C4-2B (cell line): ENCODE data around the gene PARD3.

Experiments
- H3K27ac ChIP-seq: fragments of 450-650 bp; 2 replicates; pipeline ENCODE4 v1.5.1; 2017
- CTCF ChIP-seq: fragments of 450-650 bp; conservative IDR thresholded peaks from 2 replicates; pipeline ENCODE4 v1.5.1; 2017; ENCODE audit warnings: mild to moderate bottlenecking
- ZFX ChIP-seq: fragments of 450-650 bp; IDR thresholded peaks from 2 replicates; pipeline ENCODE4 v1.6.1; 2017

PARD3 gene

GRCh38 chr10:34821587-34822585 lies 6.8 kb upstream of the PARD3 start:
- TF ChIP-seq CTCF (no peak), ZFX (no peak)
- H3K27ac ChIP-seq = no peak overlapping the region

DNA sequence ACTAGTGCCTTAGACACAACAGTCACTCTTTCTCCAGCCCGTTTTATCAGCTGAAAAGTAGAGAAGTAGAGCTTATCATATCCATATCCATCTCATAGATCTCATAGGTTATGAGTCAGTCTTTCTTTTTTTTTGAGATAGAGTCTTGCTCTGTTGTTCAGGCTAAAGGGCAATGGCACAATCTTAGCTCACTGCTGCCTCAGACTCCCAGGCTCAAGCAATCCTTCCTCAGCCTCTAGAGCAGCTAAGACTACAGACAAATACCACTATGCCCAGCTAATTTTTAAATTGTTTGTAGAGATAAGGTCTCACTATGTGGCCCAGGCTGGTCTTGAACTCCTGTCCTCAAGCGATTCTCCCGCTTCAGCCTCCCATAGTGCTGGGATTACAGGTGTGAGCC lies 2.5 kb upstream of the PARD3 start:
- no peak for TF ChIP-seq CTCF
- no peak for TF ChIP-seq ZFX

DNA sequence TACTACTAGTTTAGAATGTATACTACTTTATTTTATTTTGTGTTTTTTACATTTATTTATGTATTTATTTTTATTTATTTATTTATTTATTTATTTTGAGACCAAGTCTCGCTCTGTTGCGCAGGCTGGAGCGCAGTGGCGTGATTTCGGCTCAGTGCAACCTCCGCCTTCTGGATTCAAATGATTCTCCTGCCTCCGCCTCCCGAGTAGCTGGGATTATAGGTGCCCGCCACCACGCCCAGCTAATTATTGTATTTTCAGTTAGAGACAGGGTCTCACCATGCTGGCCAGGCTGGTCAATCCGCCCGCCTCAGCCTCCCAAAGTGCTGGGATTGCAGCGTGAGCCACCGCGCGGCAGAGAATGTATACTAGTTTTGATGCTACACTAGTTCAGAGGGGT lies 2.0 kb upstream of the PARD3 start:
- no peak for TF ChIP-seq CTCF
- no peak overlapping the region for H3K27ac ChIP-seq

More for the DNA sequence above, 2.5 kb upstream of the PARD3 start:
- H3K27ac ChIP-seq = no peak overlapping the region

DNA sequence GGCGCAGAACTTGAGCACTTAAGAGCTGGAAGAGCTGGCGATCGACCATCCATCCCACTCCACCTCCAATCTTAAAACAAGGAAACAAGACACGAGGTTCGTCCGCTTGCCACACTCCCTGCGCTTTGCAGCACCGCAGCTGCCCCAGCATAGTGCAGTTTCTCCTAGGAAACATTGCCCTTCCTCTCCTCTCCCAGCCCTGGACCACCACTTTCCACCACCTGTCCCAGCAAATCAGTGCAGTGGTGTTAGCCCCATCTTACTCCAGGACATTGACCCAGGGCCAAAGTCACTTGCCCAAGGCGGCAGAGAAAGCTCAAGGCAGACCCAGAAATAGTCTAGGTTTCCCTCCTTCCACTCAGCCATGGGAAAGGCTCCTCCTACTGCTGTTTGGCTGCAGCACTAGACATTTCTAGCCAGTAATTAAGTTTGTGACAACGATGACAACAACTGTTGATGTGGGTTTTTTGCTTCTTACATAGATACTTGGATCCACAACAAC lies 1.5 kb upstream of the PARD3 start:
- no peak for TF ChIP-seq ZFX
- no peak for TF ChIP-seq CTCF
- no peak overlapping the region for H3K27ac ChIP-seq

- no peak overlapping the region for H3K27ac ChIP-seq
- TF ChIP-seq CTCF (no peak), ZFX (no peak)
Measured at GRCh38 chr10:34816085-34816496, 995 bp upstream of the PARD3 start.

DNA sequence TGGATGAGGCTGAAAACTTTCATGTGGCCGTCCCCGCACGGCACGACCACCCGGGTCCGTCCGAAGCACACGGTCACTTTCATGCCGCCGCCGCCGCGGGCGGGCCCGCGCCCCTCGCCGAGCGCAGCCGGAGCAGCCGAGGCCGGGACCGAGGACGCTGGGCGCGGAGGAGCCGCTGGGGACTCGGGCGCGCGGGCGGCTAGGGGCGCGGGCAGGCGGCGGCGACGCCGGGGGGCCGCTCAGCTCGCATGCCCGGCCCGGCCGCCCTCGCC lies 247 bp downstream of the PARD3 start:
- TF ChIP-seq ZFX (no peak; the same call in 1 of the 2 replicates), CTCF (no peak)
- H3K27ac ChIP-seq = peak overlapping the region; percentile 85

DNA sequence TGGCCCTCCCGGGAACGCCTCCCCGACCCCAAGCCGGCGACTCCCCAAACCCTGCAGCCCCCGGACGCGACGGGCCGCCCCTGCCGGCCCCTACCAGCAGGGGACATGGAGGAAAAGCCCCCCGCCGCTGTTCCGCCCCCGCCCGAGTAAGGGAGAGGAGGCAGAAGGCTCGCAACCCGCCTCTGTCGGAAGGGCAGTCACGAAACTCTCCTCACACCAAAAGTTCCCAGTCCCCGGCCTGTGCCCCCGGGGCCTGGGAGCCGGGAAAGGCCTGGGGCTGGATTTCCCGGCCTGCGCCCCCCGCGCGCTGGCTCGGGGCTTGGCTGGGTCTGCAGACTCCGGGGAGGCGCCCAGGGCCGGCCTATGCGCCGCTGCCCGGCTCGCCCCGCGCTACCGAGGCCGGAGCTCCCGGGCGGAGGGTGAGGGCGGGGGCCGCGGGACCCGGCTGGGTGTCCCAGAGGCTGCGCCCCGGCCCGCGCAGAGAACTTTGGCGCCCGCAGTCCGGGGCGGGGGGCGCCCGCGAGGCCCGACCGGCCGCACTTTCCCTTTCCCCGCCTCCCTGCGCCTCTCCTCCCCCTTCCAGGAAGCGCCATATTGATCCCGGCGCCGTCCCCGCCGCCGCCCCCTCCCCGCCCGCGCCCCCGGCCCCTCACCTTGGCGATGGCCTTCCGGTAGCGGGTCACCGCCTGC lies 728 bp downstream of the PARD3 start:
- TF ChIP-seq ZFX = peak; percentile 87
- no peak for TF ChIP-seq CTCF
- H3K27ac ChIP-seq = peak overlapping the region; percentile 85
